Left lobe of liver (tissue), 2 donors: ENCODE data around the gene CDC42EP4. TPM values are rescaled to one million over a fixed set of nuclear protein-coding genes. Genes with fewer than 3 reads are reported as not detected.

Experiments
- ATAC-seq: fragments of 200-7000 bp; cut with Tn5 transposase; one replicate; pipeline ENCODE4 v1.9.1; 2020; ENCODE audit warnings: mild to moderate bottlenecking, moderate library complexity
- DNase-seq: peaks from one replicate; pipeline ENCODE4 v3.0.0-alpha.2; 2020; ENCODE audit warnings: low spot score
- total RNA-seq: library from RNA; stranded (reverse); gene quantifications from one replicate; pipeline ENCODE4 v1.2.1, GENCODE V29; 2021
- donor health status: DM: no; HTN: no; CAD: no; lungs with moderate emphysema.
- donor health status: DM: no; HTN: yes; CAD: no.

Gene CDC42EP4
- total RNA-seq = 35.5 TPM

GRCh38 chr17:73311781-73312641 lies at the start of gene CDC42EP4:
Gene CDC42EP4, minus strand, starts transcription at chr17:73312001. Its CDS starts 25,501 bp downstream, at chr17:73286500.
- DNase-seq (peak; percentile 99), ATAC-seq (peak; percentile 69)

GRCh38 chr17:73360961-73361761 lies 49.4 kb upstream of the CDC42EP4 start:
- DNase-seq (no peak), ATAC-seq (no peak)

DNA sequence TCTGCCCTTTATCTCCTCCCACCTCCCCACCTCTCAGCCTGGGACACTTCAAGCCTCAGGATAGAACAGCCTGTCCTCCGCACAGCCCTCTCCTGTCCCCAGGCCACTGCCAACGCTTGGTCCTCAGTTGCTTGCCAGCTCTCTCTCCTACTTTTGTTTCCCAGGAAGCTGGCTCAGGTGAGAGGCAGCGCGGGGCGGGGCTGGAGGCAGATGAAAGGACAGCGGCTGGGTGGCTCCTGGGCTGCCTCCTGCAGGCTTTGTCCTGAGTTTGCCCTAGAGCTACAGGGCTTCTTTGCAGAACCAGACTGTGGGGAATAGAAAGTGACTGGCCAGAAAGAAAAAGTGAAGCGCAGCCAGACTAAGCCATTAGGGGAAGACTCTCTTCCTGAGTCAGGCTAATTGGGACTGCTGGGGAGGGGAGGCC lies 48.2 kb upstream of the CDC42EP4 start:
- ATAC-seq = peak; percentile 88
- DNase-seq = peak; percentile 68

GRCh38 chr17:73359352-73359751 lies 47.6 kb upstream of the CDC42EP4 start:
- ATAC-seq (no peak), DNase-seq (no peak)

DNA sequence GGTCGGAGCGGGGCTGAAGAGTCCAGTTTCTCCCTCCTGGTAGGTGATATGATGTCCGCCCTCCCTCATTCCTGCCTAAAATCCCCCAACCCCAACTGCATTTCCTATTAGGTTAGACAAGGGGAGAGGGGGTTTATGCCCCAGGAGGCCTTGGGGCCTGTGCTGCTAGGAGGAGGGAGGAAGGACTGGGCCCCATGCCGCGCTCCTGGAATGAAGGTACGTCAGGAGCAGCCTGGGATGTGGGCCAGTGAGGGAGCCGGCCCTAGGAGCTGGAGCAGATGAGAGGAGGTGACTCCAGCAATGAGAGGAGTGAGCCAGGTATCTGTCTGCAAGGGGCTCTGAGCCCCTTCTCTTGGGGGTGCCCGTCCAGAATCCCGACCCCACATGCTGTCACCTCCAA lies 46.9 kb upstream of the CDC42EP4 start:
- DNase-seq (no peak), ATAC-seq (no peak)

GRCh38 chr17:73357981-73358380 lies 46.2 kb upstream of the CDC42EP4 start:
- no peak for ATAC-seq

DNA sequence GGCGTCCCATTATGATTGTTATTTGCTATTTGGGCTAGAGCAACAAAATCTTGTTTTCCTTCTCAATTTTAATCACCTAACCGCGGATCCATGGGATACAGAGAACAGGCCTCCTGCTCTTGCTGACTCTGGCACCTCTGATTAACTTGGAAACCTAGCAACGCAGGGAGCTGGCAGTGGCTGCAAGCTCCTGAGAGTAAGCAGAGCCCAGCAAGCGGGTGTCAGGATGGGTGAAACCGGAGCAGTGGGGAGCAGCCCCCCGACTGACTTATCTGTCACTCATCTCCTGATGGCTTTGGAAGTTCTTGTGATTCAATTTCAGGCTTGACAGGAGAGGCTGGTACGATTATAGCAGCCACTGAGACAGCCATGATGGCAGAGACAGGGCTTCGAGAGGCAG lies 45.5 kb upstream of the CDC42EP4 start:
- DNase-seq (no peak), ATAC-seq (no peak)

More at GRCh38 chr17:73357981-73358380, 46.2 kb upstream of the CDC42EP4 start:
- DNase-seq = no peak

DNA sequence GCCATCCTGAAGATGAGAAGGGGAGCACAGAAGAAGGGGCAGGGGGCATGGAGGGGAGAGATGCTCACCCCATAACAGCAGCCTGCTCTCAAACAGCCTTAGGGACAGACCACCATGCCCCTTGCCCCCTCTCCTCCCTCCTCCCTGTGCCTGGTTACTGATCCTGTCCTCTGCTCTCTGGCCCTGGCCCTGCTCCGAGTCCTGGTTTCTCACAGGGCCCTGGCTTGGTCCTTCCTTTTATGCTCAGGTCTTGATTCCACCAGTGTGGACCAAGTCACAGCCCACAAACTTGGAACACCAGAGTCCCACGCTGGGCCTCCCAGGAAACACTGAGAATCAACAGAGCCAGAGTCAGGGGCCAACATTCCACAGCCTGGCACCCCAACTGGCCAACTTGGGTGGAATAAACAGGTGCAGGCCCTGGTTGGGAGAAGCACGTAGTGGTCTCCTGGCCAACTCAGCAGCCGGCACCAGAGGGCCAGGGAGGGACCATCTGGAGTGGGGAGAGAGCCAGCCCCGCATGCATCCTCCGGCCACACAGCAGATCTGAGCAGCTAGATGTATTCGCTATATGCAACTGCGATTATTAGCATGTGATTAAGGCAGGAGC lies 44.9 kb upstream of the CDC42EP4 start:
- ATAC-seq = no peak

DNA sequence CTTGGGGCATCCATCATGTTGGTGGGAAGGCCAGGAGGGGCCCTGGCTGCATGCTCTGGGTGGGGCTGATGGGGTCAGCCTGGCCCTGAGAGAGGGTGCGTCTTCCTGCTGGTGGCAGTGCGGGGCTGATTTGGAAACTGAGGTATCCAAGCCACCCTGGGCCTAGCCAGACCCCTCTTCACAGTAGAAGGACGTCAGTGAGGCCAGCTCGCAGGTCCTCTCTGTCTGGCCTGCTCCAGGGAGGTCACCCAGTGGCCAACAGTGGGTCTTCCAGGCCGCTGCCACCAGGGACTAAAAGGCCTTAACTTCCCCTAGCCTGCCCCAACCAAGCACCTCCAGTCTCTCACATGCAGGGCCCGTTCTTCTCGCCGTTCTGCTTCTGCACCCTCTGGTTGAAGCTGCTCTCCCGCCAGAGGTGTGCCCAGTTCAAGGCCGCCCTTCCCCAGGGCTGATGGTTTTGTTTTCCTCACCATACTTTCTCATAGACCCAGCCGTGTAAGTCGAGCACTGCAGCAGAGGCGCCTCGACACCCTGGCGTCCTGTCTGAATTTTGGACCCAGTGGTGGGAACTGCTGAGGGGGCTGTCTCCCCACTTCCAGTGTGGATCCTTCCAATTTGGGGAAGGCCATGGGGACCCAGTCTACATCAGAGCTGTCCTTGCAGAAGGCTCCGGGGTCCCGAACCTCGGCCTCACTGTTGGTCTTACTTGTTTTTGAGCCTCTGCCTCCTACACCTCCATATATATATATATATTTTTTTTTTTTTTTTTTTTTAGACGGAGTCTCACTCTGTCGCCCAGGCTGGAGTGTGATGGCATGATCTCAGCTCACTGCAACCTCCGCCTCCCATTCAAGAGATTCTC lies 42.9 kb upstream of the CDC42EP4 start:
- DNase-seq (no peak), ATAC-seq (no peak)

More for the DNA sequence above, 44.9 kb upstream of the CDC42EP4 start:
- DNase-seq = no peak

DNA sequence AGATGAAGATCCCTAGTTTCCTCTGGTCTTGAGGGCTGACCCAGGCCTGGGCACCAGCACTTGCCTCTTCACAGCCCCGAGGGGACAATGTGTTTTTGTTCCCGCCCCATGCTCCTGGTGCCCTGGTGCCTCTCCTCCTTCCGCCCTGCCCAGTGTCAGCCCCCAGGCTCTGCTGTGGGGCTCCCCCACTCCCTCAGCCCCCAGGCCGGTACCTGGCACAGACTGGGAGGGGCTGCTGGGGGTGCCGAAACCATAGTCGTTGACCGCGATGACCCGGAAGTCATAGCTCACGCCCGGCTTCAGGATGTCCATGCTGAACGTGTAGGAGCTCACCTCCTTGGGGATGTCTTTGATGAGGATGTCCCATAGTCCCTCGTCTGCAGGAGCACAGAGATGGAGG lies 40.5 kb upstream of the CDC42EP4 start:
- ATAC-seq = no peak
- no peak for DNase-seq

GRCh38 chr17:73351764-73352163 lies 40.0 kb upstream of the CDC42EP4 start:
- DNase-seq (no peak), ATAC-seq (no peak)

DNA sequence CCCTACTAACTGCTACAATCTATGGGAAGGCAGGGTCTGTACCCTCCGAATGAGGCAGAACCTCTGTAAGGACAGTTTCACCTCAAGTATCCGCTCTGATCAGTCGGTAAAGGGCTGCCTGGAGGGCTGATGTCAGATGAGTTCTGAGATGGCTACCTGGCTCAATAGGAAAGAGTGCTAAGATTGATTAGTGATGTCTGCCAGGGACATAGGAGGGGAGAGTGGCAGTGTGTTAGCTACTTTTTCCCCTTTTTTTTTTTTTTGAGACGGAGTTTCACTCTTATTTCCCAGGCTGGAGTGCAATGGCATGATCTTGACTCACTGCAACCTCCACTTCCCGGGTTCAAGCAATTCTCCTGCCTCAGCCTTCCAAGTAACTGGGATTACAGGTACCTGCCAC lies 39.1 kb upstream of the CDC42EP4 start:
- DNase-seq (no peak), ATAC-seq (no peak)

DNA sequence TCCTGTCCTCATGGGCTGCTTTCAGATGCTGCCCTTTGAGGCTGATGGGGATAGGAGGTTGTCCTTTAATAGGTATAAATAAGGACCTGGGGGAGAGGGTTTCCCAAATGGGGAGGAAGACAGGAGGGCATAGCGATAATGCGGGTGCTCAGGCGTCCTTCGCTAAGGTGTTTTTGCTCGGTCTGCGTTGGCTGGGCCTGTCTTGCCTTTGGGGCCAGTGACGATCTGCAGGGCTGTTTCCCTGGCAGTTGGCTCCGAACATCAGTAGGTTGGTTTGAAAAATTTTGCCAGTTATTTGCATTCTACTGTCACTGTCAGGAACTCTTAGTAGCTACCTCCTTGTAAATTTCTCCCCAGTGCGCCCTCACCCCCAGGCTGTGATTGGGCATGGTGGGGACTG lies 37.8 kb upstream of the CDC42EP4 start:
- DNase-seq = no peak
- no peak for ATAC-seq

- no peak for DNase-seq
- ATAC-seq = no peak
Observed at GRCh38 chr17:73349138-73349537, 37.3 kb upstream of the CDC42EP4 start.

DNA sequence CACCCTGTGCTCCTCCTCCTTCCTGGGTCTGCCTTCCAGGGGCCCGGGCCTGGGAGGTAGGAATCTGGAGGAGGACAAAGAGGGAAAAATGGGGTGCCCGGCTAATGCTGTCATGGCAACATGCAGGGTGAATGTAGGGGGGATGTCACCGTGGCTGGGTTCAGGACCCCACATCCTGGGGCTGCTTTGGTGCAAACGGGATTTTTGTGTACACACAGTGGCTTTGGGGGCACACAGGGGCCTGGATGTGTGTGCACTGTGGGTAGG lies 37.0 kb upstream of the CDC42EP4 start:
- DNase-seq (no peak), ATAC-seq (no peak)

- no peak for ATAC-seq
- DNase-seq = no peak
Observed at GRCh38 chr17:73348018-73348828, 36.4 kb upstream of the CDC42EP4 start.

DNA sequence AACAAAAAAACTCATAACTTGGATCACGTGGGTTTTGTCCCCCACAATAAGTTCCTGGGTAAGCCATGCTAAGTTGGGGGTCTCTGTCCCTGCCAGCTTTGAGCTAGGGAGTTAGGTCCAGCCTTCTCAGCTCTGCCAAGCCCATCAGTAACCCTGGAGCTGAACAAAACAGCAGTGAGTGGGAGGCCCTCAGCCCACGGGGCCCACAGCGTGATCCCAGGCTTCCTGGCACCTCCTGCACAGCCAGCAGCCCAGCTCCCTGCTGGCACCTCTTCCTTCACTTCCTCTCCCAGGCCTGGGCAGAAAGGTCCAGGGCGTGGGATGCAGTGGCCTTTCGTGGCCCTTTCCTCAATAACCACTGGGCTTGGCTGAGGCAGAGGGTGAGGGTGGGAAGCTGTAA lies 35.5 kb upstream of the CDC42EP4 start:
- DNase-seq = no peak
- ATAC-seq = no peak

DNA sequence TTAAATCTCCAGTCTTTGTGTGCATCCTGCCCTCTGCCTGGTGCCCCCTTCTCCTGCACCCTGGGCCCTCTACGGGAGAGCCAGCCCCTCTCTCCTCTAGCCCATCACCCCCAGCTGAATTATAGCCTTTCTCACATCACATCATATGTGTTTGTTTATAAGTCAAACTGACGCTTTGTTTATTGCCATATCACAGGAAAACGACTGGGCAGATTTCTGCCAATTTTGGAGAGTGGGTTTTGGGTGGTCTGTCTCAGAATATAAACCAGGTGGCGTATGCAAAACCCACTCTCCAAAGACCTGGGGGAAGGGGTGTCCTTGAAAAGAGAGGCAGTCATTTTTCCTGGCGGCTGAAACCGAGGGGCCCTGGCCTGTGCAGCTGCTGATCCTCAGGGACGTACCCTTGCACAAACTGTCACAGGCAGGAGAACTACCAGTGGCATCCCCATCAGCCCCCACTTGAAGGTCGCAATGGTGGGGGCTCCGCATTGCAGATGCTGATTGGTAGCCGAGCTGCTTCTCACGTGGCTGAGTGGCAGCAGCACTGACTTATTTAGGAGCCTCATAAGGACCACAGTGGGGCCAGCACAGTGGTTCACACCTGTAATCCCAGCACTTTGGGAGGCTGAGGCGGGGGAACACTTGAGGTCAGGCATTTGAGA lies 34.8 kb upstream of the CDC42EP4 start:
- no peak for ATAC-seq

DNA sequence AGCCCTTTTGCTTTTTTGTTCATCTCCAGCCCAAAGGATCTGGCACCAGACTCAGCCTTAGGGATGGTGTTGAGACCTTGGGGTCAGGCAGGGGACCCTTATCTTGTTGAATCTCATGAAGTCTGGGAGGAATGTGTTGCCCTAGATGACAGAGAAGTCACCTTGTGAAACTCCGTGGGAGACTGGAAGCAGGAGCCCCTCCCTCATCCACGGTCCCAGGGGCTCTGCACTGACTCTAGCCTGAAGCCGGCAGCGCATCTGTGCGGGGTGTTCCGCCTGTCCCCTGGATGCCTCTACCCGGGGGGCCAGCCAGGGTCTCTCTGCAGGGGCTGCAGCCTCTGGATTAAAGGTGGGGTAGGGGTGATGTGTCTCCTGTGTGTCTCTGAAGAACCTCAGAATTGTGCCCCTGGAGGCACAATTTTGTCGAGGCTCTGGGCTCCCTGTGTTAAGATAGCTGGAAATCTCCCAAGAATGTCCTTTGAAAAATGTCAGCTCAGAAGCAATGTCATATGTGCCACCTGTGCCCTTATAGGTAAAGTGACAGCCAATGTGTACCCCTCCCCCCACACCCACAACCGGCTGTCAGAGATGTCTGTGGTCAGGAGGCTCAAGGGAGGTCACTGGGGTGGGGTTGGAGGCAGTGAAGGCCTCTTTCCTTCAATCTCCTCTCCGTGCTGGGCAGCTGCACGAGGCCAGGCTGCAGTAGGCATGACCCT lies 32.1 kb upstream of the CDC42EP4 start:
- ATAC-seq = no peak
- no peak for DNase-seq

More for the DNA sequence above, 34.8 kb upstream of the CDC42EP4 start:
- no peak for DNase-seq
